IMR-90 (cell line): ENCODE measurements around the gene ERMN. TPM values are rescaled to one million over a fixed set of nuclear protein-coding genes. Genes with fewer than 3 reads are reported as not detected.

ENCODE experiments used
- ATAC-seq: fragments of 200-7000 bp; cut with Tn5 transposase; 2 replicates; pipeline ENCODE4 v1.9.1; 2020; ENCODE audit warnings: low read depth, mild to moderate bottlenecking, moderate library complexity
- BruUV-seq: library from RNA; stranded (reverse); fragments of 400-500 nt; replicated peaks from 2 replicates; lab custom pipeline; 2021; lab: Mats Ljungman, UMichigan
- CTCF ChIA-PET: fragments of 300-600 bp; formaldehyde crosslinking; extraction: SDS; loops from one replicate; lab custom pipeline; 2021; ENCODE audit warnings: antibody characterized with exemption; lab: Yijun Ruan, JAX
- POLR2A ChIA-PET: fragments of 300-600 bp; sonication (Branson Sonifier 250); formaldehyde crosslinking; loops from one replicate; lab custom pipeline; 2022; ENCODE audit warnings: antibody characterized with exemption; ENCODE audit not compliant: unreplicated experiment; lab: Charles Lee
- DNase-seq: peaks from one replicate; pipeline ENCODE4 v3.0.0; 2013
- H2AFZ ChIP-seq: replicated peaks from 2 replicates; pipeline ENCODE3; 2013; ENCODE audit warnings: low read length, mild to moderate bottlenecking; ENCODE audit not compliant: poor library complexity
- H2AK5ac ChIP-seq: 2 replicates; pipeline ENCODE4 v1.6.1; 2013; ENCODE audit warnings: low read depth, low read length, inconsistent platforms
- H2AK9ac ChIP-seq: replicated peaks from 2 replicates; pipeline ENCODE3; 2013; ENCODE audit warnings: mild to moderate bottlenecking, low read depth, low read length, moderate library complexity; ENCODE audit not compliant: poor library complexity
- H2BK120ac ChIP-seq: 2 replicates; pipeline ENCODE4 v1.6.1; 2013; ENCODE audit warnings: low read depth, low read length, inconsistent platforms
- H2BK15ac ChIP-seq: 3 replicates; pipeline ENCODE4 v1.6.1; 2013; ENCODE audit warnings: low read depth, low read length, inconsistent platforms
- H2BK20ac ChIP-seq: 2 replicates; pipeline ENCODE4 v1.6.1; 2013; ENCODE audit warnings: low read depth, mild to moderate bottlenecking, inconsistent platforms, low read length, moderate library complexity
- H2BK5ac ChIP-seq: 2 replicates; pipeline ENCODE4 v1.6.1; 2013; ENCODE audit warnings: mild to moderate bottlenecking, low read depth, low read length, inconsistent platforms; ENCODE audit not compliant: poor library complexity, severe bottlenecking
- H3K14ac ChIP-seq: replicated peaks from 2 replicates; pipeline ENCODE4 v1.6.1; 2013; ENCODE audit warnings: low read depth, low read length, inconsistent platforms
- H3K18ac ChIP-seq: 2 replicates; pipeline ENCODE4 v1.6.1; 2013; ENCODE audit warnings: low read depth, low read length, control low read depth
- H3K23ac ChIP-seq: 2 replicates; pipeline ENCODE4 v1.6.1; 2013; ENCODE audit warnings: low read depth, low read length, inconsistent platforms
- H3K27ac ChIP-seq: 2 replicates; pipeline ENCODE4 v1.5.1; 2013; ENCODE audit warnings: mild to moderate bottlenecking, control low read depth, low read length; ENCODE audit not compliant: insufficient read depth
- H3K27me3 ChIP-seq: 2 replicates; pipeline ENCODE4 v1.6.1; 2013; ENCODE audit warnings: low read length; ENCODE audit not compliant: control insufficient read depth, insufficient read depth
- H3K36me3 ChIP-seq: 2 replicates; pipeline ENCODE4 v1.6.1; 2013; ENCODE audit warnings: low read length, mixed read lengths; ENCODE audit not compliant: control insufficient read depth, insufficient read depth
- H3K4ac ChIP-seq: 2 replicates; pipeline ENCODE4 v1.6.1; 2013; ENCODE audit warnings: low read depth, low read length, inconsistent platforms
- H3K4me1 ChIP-seq: 2 replicates; pipeline ENCODE4 v1.6.1; 2013; ENCODE audit warnings: low read length, mixed read lengths; ENCODE audit not compliant: control insufficient read depth, insufficient read depth
- H3K4me2 ChIP-seq: 2 replicates; pipeline ENCODE4 v1.6.1; 2013; ENCODE audit warnings: low read depth, mild to moderate bottlenecking, control low read depth, low read length, moderate library complexity
- H3K4me3 ChIP-seq: 2 replicates; pipeline ENCODE4 v1.5.1; 2013; ENCODE audit warnings: low read depth, mild to moderate bottlenecking, control low read depth, low read length, moderate library complexity; ENCODE audit not compliant: insufficient read depth
- H3K56ac ChIP-seq: 2 replicates; pipeline ENCODE4 v1.6.1; 2013; ENCODE audit warnings: low read length, inconsistent platforms; ENCODE audit not compliant: insufficient read depth; ENCODE audit errors: extremely low read depth
- H3K79me1 ChIP-seq, 2 experiments: 2 replicates each; pipeline ENCODE4 v1.6.1; 2013; ENCODE audit warnings: low read length in 2 of 2, inconsistent platforms in 1 of 2, low read depth in 1 of 2
- H3K9ac ChIP-seq: 2 replicates; pipeline ENCODE4 v1.6.1; 2013; ENCODE audit warnings: low read depth, low read length, control low read depth
- H3K9me1 ChIP-seq: 2 replicates; pipeline ENCODE4 v1.6.1; 2013; ENCODE audit warnings: low read length, inconsistent platforms; ENCODE audit not compliant: insufficient read depth
- H3K9me3 ChIP-seq: 2 replicates; pipeline ENCODE4 v1.6.1; 2013; ENCODE audit warnings: low read length; ENCODE audit not compliant: control insufficient read depth, insufficient read depth
- H4K20me1 ChIP-seq: 2 replicates; pipeline ENCODE4 v1.6.1; 2013; ENCODE audit warnings: low read length, inconsistent platforms; ENCODE audit not compliant: insufficient read depth
- H4K5ac ChIP-seq: 2 replicates; pipeline ENCODE4 v1.6.1; 2013; ENCODE audit warnings: mild to moderate bottlenecking, low read depth, low read length, control low read depth
- H4K8ac ChIP-seq, 2 experiments: 2 replicates each; pipeline ENCODE4 v1.6.1; 2013; ENCODE audit warnings: low read depth in 2 of 2, low read length in 2 of 2, control low read depth in 1 of 2, inconsistent platforms in 1 of 2
- H4K91ac ChIP-seq: 2 replicates; pipeline ENCODE4 v1.6.1; 2013; ENCODE audit warnings: low read depth, low read length, inconsistent platforms; ENCODE audit not compliant: insufficient read depth
- BHLHE40 ChIP-seq: fragments of 150-350 bp; IDR thresholded peaks from 2 replicates; pipeline ENCODE4 v1.6.1; 2016; ENCODE audit warnings: mild to moderate bottlenecking, low read depth, low read length
- FOS ChIP-seq: fragments of 150-350 bp; IDR thresholded peaks from 2 replicates; pipeline ENCODE4 v1.6.1; 2016; ENCODE audit warnings: low read depth, low read length
- MXI1 ChIP-seq: IDR thresholded peaks from 2 replicates; pipeline ENCODE4 v1.6.1; 2012; ENCODE audit warnings: low read depth, mild to moderate bottlenecking, low read length, moderate library complexity, borderline replicate concordance
- NFE2L2 ChIP-seq: fragments of 150-350 bp; IDR thresholded peaks from 2 replicates; pipeline ENCODE4 v1.6.1; 2016; ENCODE audit warnings: low read depth, mild to moderate bottlenecking, low read length
- RAD21 ChIP-seq: IDR thresholded peaks from 2 replicates; pipeline ENCODE4 v1.6.1; 2012; ENCODE audit warnings: low read length, improper control_type of control experiment
- WGBS, 2 experiments: methylation state at CpG; one replicate each; pipeline versions ENCODE4 v1.1.5 to v1.1.7; 2013; ENCODE audit warnings: missing lambda C conversion rate in 2 of 2; ENCODE audit not compliant: insufficient read length in 1 of 2; ENCODE audit errors: extremely low coverage in 2 of 2; 5-methylcytosine and 5-hydroxymethylcytosine counted together
- dilution Hi-C: fragments of 300-500 bp; cut with HindIII; formaldehyde crosslinking; loops from one replicate; pipeline ENCODE4 v1.14.3; 2018; ENCODE audit warnings: low sequenced_read_pairs; ENCODE audit not compliant: unreplicated experiment
- in situ Hi-C: fragments of 300-500 bp; cut with MboI; formaldehyde crosslinking; loops from 3 replicates; pipeline ENCODE4 v1.14.3; 2019; ENCODE audit warnings: low sequenced_read_pairs, inconsistent platforms, mixed read lengths
- intact Hi-C: fragments of 100-400 bp; cut with micrococcal nuclease; formaldehyde crosslinking; loops from 2 replicates; pipeline ENCODE4 v1.10.0; 2022
- polyA plus RNA-seq, 3 experiments: library from polyadenylated mRNA; depleted of rRNA; stranded (reverse); fragments of >200 nt; gene quantifications; 2 replicates each; pipeline ENCODE4 v1.2.3, GENCODE V29; 2012; ENCODE audit warnings: low replicate concordance in 1 of 3
- total RNA-seq: library from RNA; depleted of rRNA; stranded (reverse); fragments of >200 nt; gene quantifications from 2 replicates; pipeline ENCODE4 v1.2.3, GENCODE V29; 2012
- TF ChIP-seq, protein P1 (sequence below): conservative IDR thresholded peaks from 2 replicates; pipeline ENCODE4 v1.5.1; 2012; ENCODE audit warnings: mild to moderate bottlenecking, low read depth, low read length, improper control_type of control experiment
- TF ChIP-seq, protein P2 (sequence below): fragments of 150-350 bp; IDR thresholded peaks from 2 replicates; pipeline ENCODE4 v1.6.1; 2016; ENCODE audit warnings: low read depth, mild to moderate bottlenecking, low read length, moderate library complexity, borderline replicate concordance

ERMN gene
- total and polyA plus RNA-seq, 2 of the 4 experiments (the other 2 are of a cell fraction) = not detected

DNA sequence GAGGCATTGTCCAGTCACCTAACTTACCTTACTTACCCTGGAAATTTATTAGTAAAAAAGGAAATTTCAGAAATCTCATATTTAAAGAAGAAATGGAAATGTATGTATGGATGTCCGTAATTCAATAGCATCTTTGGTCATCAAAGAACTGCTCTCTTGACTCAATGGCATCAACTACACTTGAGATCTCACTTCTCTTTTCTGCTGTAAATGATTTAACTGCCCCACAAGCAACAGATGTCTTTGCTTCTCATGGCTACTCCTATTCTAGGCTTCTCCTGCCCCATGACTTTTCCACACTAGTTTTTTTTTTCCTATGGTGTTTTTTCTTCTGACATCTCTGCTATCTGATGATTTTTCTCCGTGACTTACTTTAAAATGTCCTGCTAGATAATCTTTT is 34.0 kb upstream of the ERMN start:
- no TSS peak for BruUV-seq
- intact Hi-C loops (no loop called here), in situ Hi-C loops (no loop called here), dilution Hi-C loops (no loop called here)
- Histone ChIP-seq H2AFZ (no peak overlapping the region), H2BK20ac (no peak overlapping the region), H4K91ac (no peak overlapping the region), H3K9ac (no peak overlapping the region), H4K20me1 (no peaks in the 10 kb centered on the region), H2BK120ac (no peak overlapping the region), H3K27me3 (no peaks in the 10 kb centered on the region), H3K9me1 (no peaks in the 10 kb centered on the region), H3K4me2 (no peak overlapping the region), H2BK15ac (no peak overlapping the region), H2BK5ac (no peak overlapping the region), H3K14ac (no peak overlapping the region), H3K79me1 (no peaks in the 10 kb centered on the region), H3K4ac (no peak overlapping the region), H2AK9ac (no peak overlapping the region), H3K4me1 (no peaks in the 10 kb centered on the region), H3K9me3 (no peaks in the 10 kb centered on the region), H3K27ac (no peak overlapping the region), H3K36me3 (no peaks in the 10 kb centered on the region), H2AK5ac (no peak overlapping the region), H3K23ac (no peak overlapping the region), H3K18ac (no peak overlapping the region), H4K8ac (no peak overlapping the region), H4K5ac (no peak overlapping the region), H3K56ac (no peak overlapping the region), H3K4me3 (no peak overlapping the region)
- ChIA-PET CTCF (no interaction called here), POLR2A (no interaction called here)
- TF ChIP-seq, protein P1, sequence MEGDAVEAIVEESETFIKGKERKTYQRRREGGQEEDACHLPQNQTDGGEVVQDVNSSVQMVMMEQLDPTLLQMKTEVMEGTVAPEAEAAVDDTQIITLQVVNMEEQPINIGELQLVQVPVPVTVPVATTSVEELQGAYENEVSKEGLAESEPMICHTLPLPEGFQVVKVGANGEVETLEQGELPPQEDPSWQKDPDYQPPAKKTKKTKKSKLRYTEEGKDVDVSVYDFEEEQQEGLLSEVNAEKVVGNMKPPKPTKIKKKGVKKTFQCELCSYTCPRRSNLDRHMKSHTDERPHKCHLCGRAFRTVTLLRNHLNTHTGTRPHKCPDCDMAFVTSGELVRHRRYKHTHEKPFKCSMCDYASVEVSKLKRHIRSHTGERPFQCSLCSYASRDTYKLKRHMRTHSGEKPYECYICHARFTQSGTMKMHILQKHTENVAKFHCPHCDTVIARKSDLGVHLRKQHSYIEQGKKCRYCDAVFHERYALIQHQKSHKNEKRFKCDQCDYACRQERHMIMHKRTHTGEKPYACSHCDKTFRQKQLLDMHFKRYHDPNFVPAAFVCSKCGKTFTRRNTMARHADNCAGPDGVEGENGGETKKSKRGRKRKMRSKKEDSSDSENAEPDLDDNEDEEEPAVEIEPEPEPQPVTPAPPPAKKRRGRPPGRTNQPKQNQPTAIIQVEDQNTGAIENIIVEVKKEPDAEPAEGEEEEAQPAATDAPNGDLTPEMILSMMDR = no peak
- TF ChIP-seq NFE2L2 (no peak), BHLHE40 (no peak), FOS (no peak), MXI1 (no peak), RAD21 (no peak)
- TF ChIP-seq, protein P2, sequence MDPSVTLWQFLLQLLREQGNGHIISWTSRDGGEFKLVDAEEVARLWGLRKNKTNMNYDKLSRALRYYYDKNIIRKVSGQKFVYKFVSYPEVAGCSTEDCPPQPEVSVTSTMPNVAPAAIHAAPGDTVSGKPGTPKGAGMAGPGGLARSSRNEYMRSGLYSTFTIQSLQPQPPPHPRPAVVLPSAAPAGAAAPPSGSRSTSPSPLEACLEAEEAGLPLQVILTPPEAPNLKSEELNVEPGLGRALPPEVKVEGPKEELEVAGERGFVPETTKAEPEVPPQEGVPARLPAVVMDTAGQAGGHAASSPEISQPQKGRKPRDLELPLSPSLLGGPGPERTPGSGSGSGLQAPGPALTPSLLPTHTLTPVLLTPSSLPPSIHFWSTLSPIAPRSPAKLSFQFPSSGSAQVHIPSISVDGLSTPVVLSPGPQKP = no peak
- no peak for ATAC-seq
- no CpG with 5 or more reads among the region's 2 CpGs for WGBS, 2 experiments
- no peak for DNase-seq
